Mesenchymal stem cell (in vitro differentiated cells and primary cell): ENCODE results near the gene CRB2.

Experiments used
- DNase-seq: peaks from one replicate; pipeline ENCODE4 v3.0.0-alpha.2; 2013
- H2AFZ ChIP-seq: one replicate; pipeline ENCODE4 v1.6.1; 2013; ENCODE audit warnings: low read depth, mild to moderate bottlenecking, control low read depth, inconsistent platforms, low read length, moderate library complexity
- H2AK5ac ChIP-seq: 2 replicates; pipeline ENCODE4 v1.6.1; 2013; ENCODE audit warnings: low read length, moderate library complexity, mild to moderate bottlenecking, inconsistent platforms; ENCODE audit not compliant: severe bottlenecking
- H2BK120ac ChIP-seq: one replicate; pipeline ENCODE4 v1.6.1; 2013; ENCODE audit warnings: low read depth, mild to moderate bottlenecking, inconsistent platforms, low read length, moderate library complexity
- H2BK12ac ChIP-seq, 2 experiments: one replicate each; pipeline ENCODE4 v1.6.1; 2013; ENCODE audit warnings: inconsistent platforms in 2 of 2, low read length in 2 of 2, mild to moderate bottlenecking in 2 of 2, moderate library complexity in 2 of 2, control low read depth in 1 of 2
- H2BK15ac ChIP-seq: one replicate; pipeline ENCODE4 v1.6.1; 2013; ENCODE audit warnings: mild to moderate bottlenecking, low read depth, inconsistent platforms; ENCODE audit not compliant: poor library complexity, severe bottlenecking
- H2BK5ac ChIP-seq: 2 replicates; pipeline ENCODE4 v1.6.1; 2013; ENCODE audit warnings: low read depth, mild to moderate bottlenecking, low read length, control low read depth, inconsistent platforms; ENCODE audit not compliant: poor library complexity, severe bottlenecking
- H3K14ac ChIP-seq, 2 experiments: one replicate each; pipeline ENCODE4 v1.6.1; 2013; ENCODE audit warnings: inconsistent platforms in 2 of 2, low read length in 2 of 2, control low read depth in 1 of 2, mild to moderate bottlenecking in 1 of 2, moderate library complexity in 1 of 2
- H3K18ac ChIP-seq, 2 experiments: one replicate each; pipeline ENCODE4 v1.6.1; 2013; ENCODE audit warnings: inconsistent platforms in 2 of 2, low read length in 2 of 2, control low read depth in 1 of 2, low read depth in 1 of 2, mild to moderate bottlenecking in 1 of 2
- H3K23ac ChIP-seq, 2 experiments: one replicate each; pipeline ENCODE4 v1.6.1; 2013; ENCODE audit warnings: inconsistent platforms in 2 of 2, low read length in 2 of 2, mild to moderate bottlenecking in 2 of 2, moderate library complexity in 2 of 2, control low read depth in 1 of 2
- H3K27ac ChIP-seq: 2 replicates; pipeline ENCODE4 v1.5.1; 2013; ENCODE audit warnings: mild to moderate bottlenecking, moderate library complexity, low read length, control low read depth, inconsistent platforms; ENCODE audit not compliant: poor library complexity, severe bottlenecking
- H3K27me3 ChIP-seq, 2 experiments: 2 replicates each; pipeline versions ENCODE4 v1.6.1 to v1.7.0; 2013; ENCODE audit warnings: low read length in 2 of 2, mild to moderate bottlenecking in 2 of 2, moderate library complexity in 2 of 2, control low read depth in 1 of 2, inconsistent platforms in 1 of 2; ENCODE audit not compliant: control insufficient read depth in 1 of 2, insufficient read depth in 1 of 2
- H3K36me3 ChIP-seq, 2 experiments: 2 replicates each; pipeline versions ENCODE4 v1.6.1 to v1.7.0; 2013; ENCODE audit warnings: low read length in 2 of 2, control low read depth in 1 of 2, inconsistent platforms in 1 of 2, low read depth in 1 of 2, mild to moderate bottlenecking in 1 of 2; ENCODE audit not compliant: insufficient read depth in 2 of 2, control insufficient read depth in 1 of 2
- H3K4ac ChIP-seq, 2 experiments: one replicate each; pipeline ENCODE4 v1.6.1; 2013; ENCODE audit warnings: inconsistent platforms in 2 of 2, low read length in 2 of 2, mild to moderate bottlenecking in 2 of 2, moderate library complexity in 2 of 2, control low read depth in 1 of 2, low read depth in 1 of 2
- H3K4me1 ChIP-seq: 2 replicates; pipeline ENCODE4 v1.6.1; 2013; ENCODE audit warnings: low read depth, low read length, control low read depth; ENCODE audit not compliant: control insufficient read depth, insufficient read depth
- H3K4me2 ChIP-seq: 2 replicates; pipeline ENCODE4 v1.6.1; 2013; ENCODE audit warnings: low read length, mild to moderate bottlenecking, inconsistent platforms; ENCODE audit not compliant: poor library complexity, severe bottlenecking
- H3K4me3 ChIP-seq, 2 experiments: 2 replicates each; pipeline versions ENCODE4 v1.5.1 to v1.7.0; 2013; ENCODE audit warnings: low read length in 2 of 2, mild to moderate bottlenecking in 2 of 2, control low read depth in 1 of 2, low read depth in 1 of 2; ENCODE audit not compliant: insufficient read depth in 1 of 2
- H3K79me1 ChIP-seq: replicated peaks from 2 replicates; pipeline ENCODE4 v1.6.1; 2013; ENCODE audit warnings: mild to moderate bottlenecking, control low read depth, low read length, inconsistent platforms; ENCODE audit not compliant: poor library complexity, severe bottlenecking
- H3K9ac ChIP-seq: 2 replicates; pipeline ENCODE4 v1.7.0; 2013; ENCODE audit warnings: mild to moderate bottlenecking, low read length, moderate library complexity
- H3K9me3 ChIP-seq: 2 replicates; pipeline ENCODE4 v1.7.0; 2013; ENCODE audit warnings: mild to moderate bottlenecking, low read length; ENCODE audit not compliant: control insufficient read depth
- H4K8ac ChIP-seq: one replicate; pipeline ENCODE4 v1.6.1; 2013; ENCODE audit warnings: inconsistent platforms, mild to moderate bottlenecking, low read length, moderate library complexity
- H4K91ac ChIP-seq: one replicate; pipeline ENCODE4 v1.6.1; 2013; ENCODE audit warnings: mild to moderate bottlenecking, low read length, inconsistent platforms
- WGBS: methylation state at CpG from one replicate; pipeline ENCODE4 v1.1.7; 2013; ENCODE audit warnings: mixed read lengths; 5-methylcytosine and 5-hydroxymethylcytosine counted together

Gene CRB2

GRCh38 chr9:123424552-123425225 lies 68.7 kb downstream of the CRB2 start:
- Histone ChIP-seq H3K79me1 (no peaks in the 10 kb centered on the region), H2AFZ (no peak overlapping the region), H3K4me3 (no peak overlapping the region), H4K8ac (no peak overlapping the region), H4K91ac (no peak overlapping the region), H2BK15ac (no peak overlapping the region), H3K27me3 (no peaks in the 10 kb centered on the region), H3K4me1 (no peaks in the 10 kb centered on the region), H2AK5ac (no peak overlapping the region), H3K9me3 (no peaks in the 10 kb centered on the region), H3K4ac (no peak overlapping the region), H3K14ac (no peak overlapping the region), H3K4me2 (no peak overlapping the region), H3K27ac (no peak overlapping the region), H3K36me3 (peaks cover 5 to 24% of the 10 kb centered on the region in 2 experiments), H3K9ac (no peak overlapping the region), H3K23ac (no peak overlapping the region), H2BK12ac (no peak overlapping the region), H2BK120ac (no peak overlapping the region), H2BK5ac (no peak overlapping the region), H3K18ac (no peak overlapping the region)
- DNase-seq, result no peak
- 98% methylated on average over 3 of the region's 6 CpGs for WGBS

GRCh38 chr9:123425261-123425821 lies 69.3 kb downstream of the CRB2 start:
- H3K36me3 ChIP-seq, result peaks cover 8 to 20% of the 10 kb centered on the region in 2 experiments
- no peak for DNase-seq
- H2BK5ac ChIP-seq, result no peak overlapping the region
- H3K4me3 ChIP-seq, result no peak overlapping the region
- no peaks in the 10 kb centered on the region for H3K4me1 ChIP-seq
- H3K4me2 ChIP-seq, result no peak overlapping the region
- no peak overlapping the region for H2BK15ac ChIP-seq
- H3K18ac ChIP-seq, result no peak overlapping the region
- no peak overlapping the region for H2BK120ac ChIP-seq
- H3K79me1 ChIP-seq, result no peaks in the 10 kb centered on the region
- H3K27ac ChIP-seq, result no peak overlapping the region
- H3K9ac ChIP-seq, result no peak overlapping the region
- H3K4ac ChIP-seq, result no peak overlapping the region
- WGBS, result 87% methylated on average over 20 of the region's 20 CpGs
- no peak overlapping the region for H3K23ac ChIP-seq
- no peaks in the 10 kb centered on the region for H3K27me3 ChIP-seq
- H4K91ac ChIP-seq, result no peak overlapping the region
- no peak overlapping the region for H2BK12ac ChIP-seq
- H4K8ac ChIP-seq, result no peak overlapping the region
- no peak overlapping the region for H2AK5ac ChIP-seq
- no peak overlapping the region for H3K14ac ChIP-seq
- no peaks in the 10 kb centered on the region for H3K9me3 ChIP-seq
- no peak overlapping the region for H2AFZ ChIP-seq

GRCh38 chr9:123425836-123426365 lies 69.9 kb downstream of the CRB2 start:
- Histone ChIP-seq H4K8ac (no peak overlapping the region), H3K27ac (no peak overlapping the region), H2BK120ac (no peak overlapping the region), H2AFZ (no peak overlapping the region), H2BK5ac (no peak overlapping the region), H2AK5ac (no peak overlapping the region), H3K9ac (no peak overlapping the region), H3K23ac (no peak overlapping the region), H3K4me3 (no peak overlapping the region), H3K14ac (no peak overlapping the region), H3K9me3 (no peaks in the 10 kb centered on the region), H3K18ac (no peak overlapping the region), H3K36me3 (peaks cover 8 to 19% of the 10 kb centered on the region in 2 experiments), H3K4me2 (no peak overlapping the region), H2BK15ac (no peak overlapping the region), H3K79me1 (no peaks in the 10 kb centered on the region), H3K4ac (no peak overlapping the region), H3K27me3 (no peaks in the 10 kb centered on the region), H3K4me1 (no peaks in the 10 kb centered on the region), H2BK12ac (no peak overlapping the region), H4K91ac (no peak overlapping the region)
- WGBS, result 82% methylated on average over 6 of the region's 6 CpGs
- no peak for DNase-seq

- Histone ChIP-seq H2BK5ac (no peak overlapping the region), H3K27ac (no peak overlapping the region), H2AK5ac (no peak overlapping the region), H3K4me3 (no peak overlapping the region), H3K79me1 (no peaks in the 10 kb centered on the region), H3K4ac (no peak overlapping the region), H3K23ac (no peak overlapping the region), H2AFZ (no peak overlapping the region), H4K91ac (no peak overlapping the region), H2BK15ac (no peak overlapping the region), H3K4me2 (no peak overlapping the region), H3K14ac (no peak overlapping the region), H3K18ac (no peak overlapping the region), H3K36me3 (peaks cover 12 to 19% of the 10 kb centered on the region in 2 experiments), H3K27me3 (no peaks in the 10 kb centered on the region), H3K4me1 (no peaks in the 10 kb centered on the region), H2BK12ac (no peak overlapping the region), H3K9me3 (no peaks in the 10 kb centered on the region), H2BK120ac (no peak overlapping the region), H3K9ac (no peak overlapping the region), H4K8ac (no peak overlapping the region)
- WGBS, result 78% methylated on average over 2 of the region's 2 CpGs
- DNase-seq, result no peak
Measured at GRCh38 chr9:123426406-123426805, 70.4 kb downstream of the CRB2 start.
